ENCODE data around the gene OR11H6. TPM values are rescaled to one million over a fixed set of nuclear protein-coding genes. Genes with fewer than 3 reads are reported as not detected.
"Not testable (repeated sequence)": the region's sequence is repeated elsewhere in the genome, so short reads cannot be mapped to it uniquely, and the experiment has no call there.

The OR11H6 gene
- total and polyA plus RNA-seq, 8 donors, result not detected

DNA sequence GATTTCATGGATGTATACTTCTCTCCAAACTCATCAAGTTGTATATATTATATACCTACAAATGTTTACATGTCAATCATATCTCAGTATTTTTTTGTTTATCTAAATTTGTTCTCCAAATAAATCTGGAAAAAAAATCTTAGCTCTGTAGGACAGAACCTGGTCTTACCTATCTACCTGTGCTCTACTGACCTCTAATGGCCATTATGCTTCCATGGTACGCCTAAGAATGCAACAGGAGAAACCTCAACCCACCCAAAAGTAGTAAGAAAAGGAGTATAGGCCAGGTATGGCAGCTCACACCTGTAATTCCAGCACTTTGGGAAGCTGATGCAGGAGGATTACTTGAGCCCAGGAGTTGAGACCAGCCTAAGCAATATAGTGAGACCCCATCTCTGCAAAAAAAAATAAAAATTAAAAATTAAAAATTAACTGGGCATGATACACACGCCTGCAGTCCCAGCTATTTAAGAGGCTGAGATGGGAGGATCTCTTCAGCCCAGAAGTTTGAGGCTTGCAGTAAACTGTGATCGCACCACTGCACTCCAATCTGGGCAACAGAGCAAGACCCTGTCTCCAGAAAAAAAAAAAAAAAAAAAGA, 24.2 kb downstream of the OR11H6 start:
- intact Hi-C loops (cut with DNase I), result no loop called here
- TF ChIP-seq, protein P1, sequence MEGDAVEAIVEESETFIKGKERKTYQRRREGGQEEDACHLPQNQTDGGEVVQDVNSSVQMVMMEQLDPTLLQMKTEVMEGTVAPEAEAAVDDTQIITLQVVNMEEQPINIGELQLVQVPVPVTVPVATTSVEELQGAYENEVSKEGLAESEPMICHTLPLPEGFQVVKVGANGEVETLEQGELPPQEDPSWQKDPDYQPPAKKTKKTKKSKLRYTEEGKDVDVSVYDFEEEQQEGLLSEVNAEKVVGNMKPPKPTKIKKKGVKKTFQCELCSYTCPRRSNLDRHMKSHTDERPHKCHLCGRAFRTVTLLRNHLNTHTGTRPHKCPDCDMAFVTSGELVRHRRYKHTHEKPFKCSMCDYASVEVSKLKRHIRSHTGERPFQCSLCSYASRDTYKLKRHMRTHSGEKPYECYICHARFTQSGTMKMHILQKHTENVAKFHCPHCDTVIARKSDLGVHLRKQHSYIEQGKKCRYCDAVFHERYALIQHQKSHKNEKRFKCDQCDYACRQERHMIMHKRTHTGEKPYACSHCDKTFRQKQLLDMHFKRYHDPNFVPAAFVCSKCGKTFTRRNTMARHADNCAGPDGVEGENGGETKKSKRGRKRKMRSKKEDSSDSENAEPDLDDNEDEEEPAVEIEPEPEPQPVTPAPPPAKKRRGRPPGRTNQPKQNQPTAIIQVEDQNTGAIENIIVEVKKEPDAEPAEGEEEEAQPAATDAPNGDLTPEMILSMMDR (IDR thresholded peaks at IDR 0.05), result no peak

DNA sequence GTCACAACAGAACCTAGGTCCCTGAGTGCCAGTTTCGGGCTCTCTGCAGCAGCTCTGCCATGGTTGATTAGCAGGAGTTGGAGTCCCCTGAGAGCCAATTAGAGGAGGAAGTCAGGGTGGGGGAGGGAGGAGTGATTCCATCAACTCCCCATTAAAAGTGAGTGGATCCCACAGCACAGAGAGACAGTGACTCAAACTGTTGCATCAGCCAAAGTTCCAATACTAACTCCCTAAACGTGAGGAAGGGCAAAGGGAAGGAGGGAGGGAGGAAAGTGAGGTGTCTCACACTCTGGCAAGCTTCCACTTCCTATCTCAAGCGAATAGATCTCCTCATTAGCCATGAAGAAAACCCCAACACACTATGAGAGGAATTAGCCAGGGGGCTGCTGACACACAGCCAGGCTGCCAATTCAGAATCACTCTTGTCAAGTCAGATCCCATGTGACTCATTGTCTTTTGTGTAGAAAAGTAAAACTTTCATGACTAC, 39.2 kb downstream of the OR11H6 start:
- H3K27ac ChIP-seq, result no peak overlapping the region
- no peak for DNase-seq
- no peaks in the 10 kb centered on the region for H3K27me3 ChIP-seq
- no peak for ATAC-seq
- TF ChIP-seq, protein P1 (IDR thresholded peaks at IDR 0.05), result no peak
- no peak overlapping the region for H3K4me3 ChIP-seq
- H3K9me3 ChIP-seq, result no peaks in the 10 kb centered on the region
- H3K36me3 ChIP-seq, result no peaks in the 10 kb centered on the region
- intact Hi-C loops (cut with DNase I), result no loop called here
- no peaks in the 10 kb centered on the region for H3K4me1 ChIP-seq

More for the DNA sequence above, 24.2 kb downstream of the OR11H6 start:
- Histone ChIP-seq H3K9me3 (peaks cover 0 to 9% of the 10 kb centered on the region in 2 donors), H3K27ac (no peak overlapping the region), H3K4me1 (no peaks in the 10 kb centered on the region), H3K4me3 (no peak overlapping the region), H3K27me3 (no peaks in the 10 kb centered on the region), H3K36me3 (no peaks in the 10 kb centered on the region)
- DNase-seq (no peak), ATAC-seq (peak; percentile 30)

DNA sequence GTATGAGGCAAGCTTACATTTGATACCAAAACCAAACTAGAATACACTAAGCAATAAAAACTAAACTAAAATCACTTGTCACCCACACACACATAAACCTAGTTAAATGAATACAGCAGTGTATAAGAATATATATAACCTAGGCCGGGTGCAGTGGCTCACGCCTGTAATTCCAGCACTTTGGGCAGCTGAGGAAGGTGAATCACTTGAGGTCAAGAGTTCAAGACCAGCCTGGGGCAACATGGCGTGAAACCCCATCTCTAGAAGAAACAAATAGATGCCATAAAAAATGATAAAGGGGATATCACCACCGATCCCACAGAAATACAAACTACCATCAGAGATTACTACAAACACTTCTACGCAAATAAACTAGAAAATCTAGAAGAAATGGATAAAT, 40.9 kb downstream of the OR11H6 start:
- H3K27me3 ChIP-seq; ATAC-seq; H3K27ac ChIP-seq; H3K36me3 ChIP-seq; H3K9me3 ChIP-seq; DNase-seq; intact Hi-C loops (cut with DNase I); H3K4me1 ChIP-seq; H3K4me3 ChIP-seq: not testable (repeated sequence)

DNA sequence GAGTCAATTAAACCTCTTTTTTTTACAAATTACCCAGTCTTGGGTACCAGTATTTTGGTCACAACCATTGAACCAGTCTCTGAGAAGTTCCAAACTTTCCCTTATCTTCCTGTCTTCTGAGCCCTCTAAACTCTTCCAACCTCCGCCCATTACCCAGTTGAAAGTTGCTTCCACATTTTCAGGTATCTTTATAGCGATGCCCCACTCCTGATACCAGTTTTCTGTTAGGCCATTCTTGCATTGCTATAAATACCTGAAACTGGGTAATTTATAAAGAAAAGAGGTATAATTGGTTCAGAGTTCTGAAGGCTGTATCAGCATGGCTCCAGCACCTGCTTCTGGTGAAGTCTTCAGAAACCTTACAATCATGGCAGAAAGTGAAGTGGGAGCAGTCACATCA, 50.6 kb downstream of the OR11H6 start:
- ATAC-seq, result no peak
- no peaks in the 10 kb centered on the region for H3K27me3 ChIP-seq
- intact Hi-C loops (cut with DNase I), result no loop called here

More for the DNA sequence above, 50.6 kb downstream of the OR11H6 start:
- Histone ChIP-seq H3K9me3 (peaks cover 0 to 40% of the 10 kb centered on the region in 2 donors), H3K4me1 (no peaks in the 10 kb centered on the region), H3K4me3 (no peak overlapping the region), H3K36me3 (peaks cover 0 to 13% of the 10 kb centered on the region in 2 donors), H3K27ac (no peak overlapping the region)
- TF ChIP-seq, protein P1 (IDR thresholded peaks at IDR 0.05), result no peak
- no peak for DNase-seq

Other genes starting within 250 kb of the OR11H6 start
- gene OR4K15, start 248.1 kb upstream of the OR11H6 start, total RNA-seq, result not detected
- gene OR4K15, start 248.1 kb upstream of the OR11H6 start, polyA plus RNA-seq (ENCODE audit: insufficient read length in 6 of 6), result not detected
- gene OR4Q2, start 221.5 kb upstream of the OR11H6 start, total RNA-seq, result not detected
- gene OR4Q2, start 221.5 kb upstream of the OR11H6 start, polyA plus RNA-seq (ENCODE audit: insufficient read length in 6 of 6), result not detected
- not detected for gene OR4K14, start 204.4 kb upstream of the OR11H6 start, total RNA-seq
- not detected for gene OR4K14, start 204.4 kb upstream of the OR11H6 start, polyA plus RNA-seq (ENCODE audit: insufficient read length in 6 of 6)
- gene OR4K13, start 187.7 kb upstream of the OR11H6 start, total RNA-seq, result not detected
- gene OR4K13, start 187.7 kb upstream of the OR11H6 start, polyA plus RNA-seq (ENCODE audit: insufficient read length in 6 of 6), result under 1 TPM in 2 of 6 donors, not detected in 4; 0.03 TPM
- not detected for gene OR4L1, start 163.7 kb upstream of the OR11H6 start, total RNA-seq
- not detected for gene OR4L1, start 163.7 kb upstream of the OR11H6 start, polyA plus RNA-seq (ENCODE audit: insufficient read length in 6 of 6)
- gene OR4K17, start 113.0 kb upstream of the OR11H6 start, total RNA-seq, result not detected
- gene OR4K17, start 113.0 kb upstream of the OR11H6 start, polyA plus RNA-seq (ENCODE audit: insufficient read length in 6 of 6), result under 1 TPM; 0.03 to 0.11 (median 0.08) TPM
- not detected for gene OR4N5, start 84.9 kb upstream of the OR11H6 start, total RNA-seq
- gene OR4N5, start 84.9 kb upstream of the OR11H6 start, polyA plus RNA-seq (ENCODE audit: insufficient read length in 6 of 6), result not detected
- not detected for gene OR11G2, start 32.8 kb upstream of the OR11H6 start, total RNA-seq
- gene OR11G2, start 32.8 kb upstream of the OR11H6 start, polyA plus RNA-seq (ENCODE audit: insufficient read length in 6 of 6), result under 1 TPM in 3 of 6 donors, not detected in 3; 0.06 TPM
- gene OR11H7, start 5.3 kb downstream of the OR11H6 start, total RNA-seq, result not detected
- gene OR11H7, start 5.3 kb downstream of the OR11H6 start, polyA plus RNA-seq (ENCODE audit: insufficient read length in 6 of 6), result under 1 TPM; 0.32 to 0.98 (median 0.75) TPM
- not detected for gene OR11H4, start 15.6 kb downstream of the OR11H6 start, total RNA-seq
- under 1 TPM in 3 of 6 donors, not detected in 3; 0.11 to 0.20 (median 0.13) TPM for gene OR11H4, start 15.6 kb downstream of the OR11H6 start, polyA plus RNA-seq (ENCODE audit: insufficient read length in 6 of 6)
- 10 to 100 TPM; 16.6 to 18.3 TPM for gene TTC5, start 82.2 kb downstream of the OR11H6 start, total RNA-seq
- gene TTC5, start 82.2 kb downstream of the OR11H6 start, polyA plus RNA-seq (ENCODE audit: insufficient read length in 6 of 6), result 10 to 100 TPM; 22.8 to 27.6 (median 25.3) TPM
- 10 to 100 TPM; 30.0 to 31.1 TPM for gene CCNB1IP1, start 109.6 kb downstream of the OR11H6 start, total RNA-seq
- gene CCNB1IP1, start 109.6 kb downstream of the OR11H6 start, polyA plus RNA-seq (ENCODE audit: insufficient read length in 6 of 6), result 100 to 1,000 TPM; 111 to 151 (median 135) TPM
- 10 to 100 TPM; 18.0 to 24.1 TPM for gene PARP2, start 119.9 kb downstream of the OR11H6 start, total RNA-seq
- 10 to 100 TPM; 51.8 to 68.4 (median 59.3) TPM for gene PARP2, start 119.9 kb downstream of the OR11H6 start, polyA plus RNA-seq (ENCODE audit: insufficient read length in 6 of 6)
- gene TEP1, start 189.8 kb downstream of the OR11H6 start, total RNA-seq, result 10 to 100 TPM; 50.8 to 57.0 TPM
- 10 to 100 TPM; 19.0 to 25.0 (median 20.5) TPM for gene TEP1, start 189.8 kb downstream of the OR11H6 start, polyA plus RNA-seq (ENCODE audit: insufficient read length in 6 of 6)
- gene KLHL33, start 212.5 kb downstream of the OR11H6 start, total RNA-seq, result under 1 TPM; 0.20 to 0.31 TPM
- gene KLHL33, start 212.5 kb downstream of the OR11H6 start, polyA plus RNA-seq (ENCODE audit: insufficient read length in 6 of 6), result under 1 TPM; 0.21 to 0.39 (median 0.31) TPM
- gene OSGEP, start 231.1 kb downstream of the OR11H6 start, total RNA-seq, result 10 to 100 TPM; 29.0 to 37.9 TPM
- gene OSGEP, start 231.1 kb downstream of the OR11H6 start, polyA plus RNA-seq (ENCODE audit: insufficient read length in 6 of 6), result 10 to 100 TPM; 75.5 to 90.1 (median 83.4) TPM
- 100 to 1,000 TPM; 115 to 138 TPM for gene APEX1, start 231.5 kb downstream of the OR11H6 start, total RNA-seq
- 100 to 1,000 TPM; 305 to 342 (median 319) TPM for gene APEX1, start 231.5 kb downstream of the OR11H6 start, polyA plus RNA-seq (ENCODE audit: insufficient read length in 6 of 6)
- 10 to 100 TPM; 24.9 to 40.3 TPM for gene PIP4P1, start 237.7 kb downstream of the OR11H6 start, total RNA-seq
- 10 to 100 TPM; 26.6 to 30.5 (median 29.3) TPM for gene PIP4P1, start 237.7 kb downstream of the OR11H6 start, polyA plus RNA-seq (ENCODE audit: insufficient read length in 6 of 6)
- gene PNP, start 245.7 kb downstream of the OR11H6 start, total RNA-seq, result 10 to 100 TPM; 37.6 to 84.8 TPM
- gene PNP, start 245.7 kb downstream of the OR11H6 start, polyA plus RNA-seq (ENCODE audit: insufficient read length in 6 of 6), result 10 to 100 TPM; 28.5 to 43.3 (median 35.6) TPM